HG03108 (cell line): Measurements from ENCODE around the gene PLD4.
"Not testable (repeated sequence)": the region's sequence is repeated elsewhere in the genome, so short reads cannot be mapped to it uniquely, and the experiment has no call there.

Experiments used
- ATAC-seq: cut with Tn5 transposase; IDR thresholded peaks from one replicate; pipeline ENCODE4 v1.9.1; 2021; ENCODE audit warnings: moderate library complexity; ENCODE audit not compliant: unreplicated experiment

Gene PLD4, protein sequence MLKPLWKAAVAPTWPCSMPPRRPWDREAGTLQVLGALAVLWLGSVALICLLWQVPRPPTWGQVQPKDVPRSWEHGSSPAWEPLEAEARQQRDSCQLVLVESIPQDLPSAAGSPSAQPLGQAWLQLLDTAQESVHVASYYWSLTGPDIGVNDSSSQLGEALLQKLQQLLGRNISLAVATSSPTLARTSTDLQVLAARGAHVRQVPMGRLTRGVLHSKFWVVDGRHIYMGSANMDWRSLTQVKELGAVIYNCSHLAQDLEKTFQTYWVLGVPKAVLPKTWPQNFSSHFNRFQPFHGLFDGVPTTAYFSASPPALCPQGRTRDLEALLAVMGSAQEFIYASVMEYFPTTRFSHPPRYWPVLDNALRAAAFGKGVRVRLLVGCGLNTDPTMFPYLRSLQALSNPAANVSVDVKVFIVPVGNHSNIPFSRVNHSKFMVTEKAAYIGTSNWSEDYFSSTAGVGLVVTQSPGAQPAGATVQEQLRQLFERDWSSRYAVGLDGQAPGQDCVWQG

GRCh38 chr14:104924421-104925213 is at the start of gene PLD4:
PLD4 (plus strand) TSS chr14:104924879; CDS start chr14:104927141, 2,262 bp downstream.
- no peak for ATAC-seq

DNA sequence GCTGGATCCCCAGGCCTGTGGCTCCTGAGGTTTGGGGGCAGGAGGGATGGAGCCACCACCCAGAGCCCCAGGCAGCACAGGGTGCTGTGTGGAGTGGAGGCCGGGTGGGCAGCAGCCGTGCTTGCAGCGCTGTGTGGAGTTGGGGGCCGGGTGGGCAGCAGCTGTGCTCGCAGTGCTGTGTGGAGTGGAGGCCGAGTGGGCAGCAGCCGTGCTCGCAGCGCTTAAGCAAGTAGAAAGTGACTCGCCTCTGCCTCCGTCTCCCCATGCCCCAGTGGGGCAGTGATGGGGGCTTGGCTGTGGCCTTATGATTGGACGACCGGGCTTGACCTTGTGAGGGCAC is 49.3 kb upstream of the PLD4 start:
- no peak for ATAC-seq

DNA sequence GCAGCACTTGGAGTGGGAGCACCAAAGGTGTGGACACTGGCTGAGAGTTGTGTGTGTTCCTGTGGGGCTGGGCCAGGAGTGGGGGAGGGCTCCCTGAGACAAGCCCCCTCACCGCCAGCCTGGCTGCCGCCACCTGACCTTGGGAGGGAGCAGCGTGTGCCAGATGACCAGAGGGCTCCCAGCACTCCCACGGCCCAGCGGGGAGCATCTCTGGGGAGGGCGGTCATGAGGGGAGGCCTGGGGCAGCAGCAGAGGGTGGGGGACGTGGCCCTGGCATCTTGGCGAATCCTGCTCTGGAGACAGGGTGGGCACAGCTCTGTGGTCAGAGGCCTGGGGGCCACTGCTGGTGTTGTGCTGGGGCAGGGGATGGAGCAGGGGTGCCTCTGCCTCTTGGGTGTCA is 48.9 kb upstream of the PLD4 start:
- ATAC-seq = no peak

DNA sequence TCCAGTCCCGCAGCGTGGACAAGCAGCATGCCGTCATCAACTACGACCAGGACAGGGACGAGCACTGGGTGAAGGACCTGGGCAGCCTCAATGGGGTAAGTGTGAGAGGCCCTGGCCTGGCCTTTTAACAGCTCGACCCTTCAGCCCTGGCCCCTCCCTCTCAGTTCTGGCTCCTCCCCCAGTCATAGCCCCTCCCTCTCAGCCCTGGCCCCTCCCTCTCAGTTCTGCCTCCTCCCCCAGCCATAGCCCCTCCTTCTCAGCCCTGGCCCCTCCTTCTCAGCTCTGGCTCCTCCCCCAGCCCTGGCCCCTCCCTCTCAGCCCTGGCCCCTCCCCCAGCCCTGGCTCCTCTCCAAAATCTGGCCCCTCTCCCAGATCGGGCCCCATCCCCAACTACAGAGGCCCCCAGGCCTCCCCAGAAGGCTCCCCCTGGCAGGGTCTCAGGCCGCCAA is 48.4 kb upstream of the PLD4 start:
- no peak for ATAC-seq

DNA sequence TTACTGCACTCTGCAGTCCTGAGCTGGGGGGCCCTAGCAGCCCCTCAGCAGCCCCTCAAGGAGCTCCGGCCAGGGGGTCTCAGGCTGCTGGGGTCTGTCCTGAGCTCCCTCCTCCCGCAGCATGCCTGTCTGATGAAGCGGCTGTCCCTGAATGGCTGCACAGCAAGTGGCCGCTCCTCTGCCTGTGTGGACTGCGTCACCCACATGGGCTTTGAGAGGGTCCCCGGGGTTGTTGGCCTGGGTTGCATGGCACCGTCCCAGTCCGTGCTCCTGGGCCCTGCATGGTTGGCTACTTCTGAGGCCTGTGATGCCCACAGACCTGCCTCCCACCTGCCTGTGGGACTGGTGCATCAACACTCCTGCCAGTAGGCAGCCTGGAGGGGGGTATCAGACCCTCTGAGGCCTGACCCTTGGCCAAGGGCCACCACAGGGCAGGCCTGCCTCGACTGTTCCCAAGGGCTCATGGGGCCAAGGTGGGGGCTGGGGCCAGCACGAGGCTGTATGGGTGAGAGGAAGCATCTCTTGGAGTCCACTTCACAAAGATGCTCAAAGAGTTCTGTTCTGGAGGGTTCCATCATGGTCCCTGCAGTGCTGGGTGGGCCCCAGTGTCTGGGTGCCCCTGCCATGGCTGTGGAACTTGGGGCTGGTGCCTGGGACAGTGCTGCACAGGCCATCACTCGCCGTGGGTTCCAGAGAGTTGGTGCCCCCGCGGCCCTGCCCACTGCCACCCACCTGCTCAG is 47.4 kb upstream of the PLD4 start:
- no peak for ATAC-seq

DNA sequence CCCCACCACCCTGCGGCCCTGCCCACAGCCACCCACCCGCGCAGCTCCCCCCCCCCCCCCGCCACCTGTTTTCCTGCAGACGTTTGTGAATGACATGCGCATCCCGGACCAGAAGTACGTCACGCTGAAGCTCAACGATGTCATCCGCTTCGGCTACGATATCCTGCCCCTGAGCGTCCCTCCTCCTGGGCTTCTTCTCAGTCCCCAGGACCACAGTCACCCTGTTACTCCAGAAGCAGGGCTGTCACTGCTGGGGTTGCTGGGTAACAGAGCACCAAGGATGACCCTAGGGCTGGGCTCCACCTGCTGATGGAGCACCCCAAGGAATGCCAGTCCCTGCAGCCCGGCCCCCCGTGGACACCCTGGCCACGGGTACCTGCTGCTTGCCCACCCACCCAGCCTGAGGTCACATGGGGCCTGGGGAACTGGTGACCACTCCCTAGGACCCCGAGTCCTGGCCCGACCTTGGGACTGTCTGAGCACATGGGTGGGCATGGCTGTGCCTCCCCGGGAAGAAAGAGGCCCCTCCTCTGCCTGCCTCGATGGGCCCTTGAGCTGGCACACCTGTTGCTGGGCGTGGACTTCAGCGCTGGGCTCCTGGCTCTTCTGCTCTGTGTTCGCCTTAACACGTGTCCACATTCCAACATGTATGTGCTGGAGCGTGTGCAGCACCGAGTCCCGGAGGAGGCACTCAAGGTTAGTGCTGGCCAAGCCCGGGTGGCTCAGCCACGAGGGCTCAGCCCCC is 46.7 kb upstream of the PLD4 start:
- no peak for ATAC-seq

- ATAC-seq = no peak
These were observed 46.1 kb upstream of the PLD4 start for GRCh38 chr14:104878582-104878981.

DNA sequence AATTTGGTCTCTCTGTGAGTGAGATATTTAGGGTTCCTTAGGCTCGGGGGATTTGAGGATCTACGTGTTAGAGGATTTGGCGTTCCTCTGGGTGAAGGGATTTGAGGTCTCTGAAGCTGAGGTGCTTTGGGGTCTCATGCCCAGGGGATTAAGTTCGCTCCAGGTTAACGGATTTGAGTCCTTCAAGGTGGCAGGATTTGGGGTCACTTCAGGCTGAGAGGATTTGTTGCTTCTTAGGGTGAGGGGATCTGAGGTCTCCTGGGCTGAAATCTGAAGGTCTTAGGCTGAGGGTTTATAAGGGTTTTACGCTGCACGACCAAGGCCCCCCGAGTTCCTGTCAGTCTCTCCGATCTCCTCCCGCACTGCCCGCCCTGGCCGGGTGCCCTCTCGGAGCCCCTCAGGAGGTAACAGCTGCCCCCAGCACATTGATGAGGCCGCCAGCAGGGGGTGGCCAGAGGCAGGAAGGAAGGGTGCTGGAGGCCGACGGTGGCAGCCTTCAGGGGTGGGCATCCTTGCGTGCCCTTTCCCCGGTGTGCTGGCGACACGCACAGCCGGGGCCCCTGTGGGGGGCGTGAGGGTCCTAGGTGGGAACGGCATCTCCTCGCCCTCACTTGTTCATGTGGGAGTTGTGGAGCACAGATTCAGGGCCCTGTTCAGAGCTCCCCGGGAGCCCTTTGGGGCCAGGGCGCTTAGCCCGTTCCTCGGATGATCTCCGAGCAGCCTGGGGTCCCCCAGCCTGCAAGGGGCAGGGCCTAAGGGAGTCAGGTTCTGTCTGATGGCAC is 45.3 kb upstream of the PLD4 start:
- no peak for ATAC-seq

DNA sequence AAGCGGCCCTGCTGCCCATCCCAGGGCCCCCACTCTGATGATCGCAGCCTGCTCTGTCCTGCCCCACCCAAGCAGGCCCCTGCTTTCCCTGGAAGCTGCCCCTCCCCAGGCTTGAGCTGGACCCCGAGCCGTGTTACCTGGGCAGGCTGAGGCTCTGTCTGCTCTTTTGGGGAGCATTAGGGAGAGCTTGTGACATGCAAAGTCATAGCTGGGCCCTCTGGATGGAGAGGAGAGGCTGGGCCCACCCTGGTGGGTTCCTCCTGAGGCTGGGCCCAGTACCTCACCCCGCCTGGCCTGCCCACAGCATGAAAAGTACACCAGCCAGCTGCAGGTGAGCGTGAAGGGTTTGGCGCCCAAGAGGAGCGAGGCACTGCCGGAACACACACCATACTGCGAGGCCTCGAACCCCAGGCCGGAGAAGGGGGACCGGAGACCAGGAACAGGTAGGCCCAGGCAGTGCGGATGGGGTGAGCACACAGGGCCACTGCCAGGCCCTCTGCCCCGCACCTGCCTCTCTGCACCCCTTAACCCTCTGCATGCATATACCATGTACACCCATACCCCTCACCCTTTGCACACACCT is 44.6 kb upstream of the PLD4 start:
- no peak for ATAC-seq

- no peak for ATAC-seq
These were observed 44.0 kb upstream of the PLD4 start for GRCh38 chr14:104880584-104881210.

DNA sequence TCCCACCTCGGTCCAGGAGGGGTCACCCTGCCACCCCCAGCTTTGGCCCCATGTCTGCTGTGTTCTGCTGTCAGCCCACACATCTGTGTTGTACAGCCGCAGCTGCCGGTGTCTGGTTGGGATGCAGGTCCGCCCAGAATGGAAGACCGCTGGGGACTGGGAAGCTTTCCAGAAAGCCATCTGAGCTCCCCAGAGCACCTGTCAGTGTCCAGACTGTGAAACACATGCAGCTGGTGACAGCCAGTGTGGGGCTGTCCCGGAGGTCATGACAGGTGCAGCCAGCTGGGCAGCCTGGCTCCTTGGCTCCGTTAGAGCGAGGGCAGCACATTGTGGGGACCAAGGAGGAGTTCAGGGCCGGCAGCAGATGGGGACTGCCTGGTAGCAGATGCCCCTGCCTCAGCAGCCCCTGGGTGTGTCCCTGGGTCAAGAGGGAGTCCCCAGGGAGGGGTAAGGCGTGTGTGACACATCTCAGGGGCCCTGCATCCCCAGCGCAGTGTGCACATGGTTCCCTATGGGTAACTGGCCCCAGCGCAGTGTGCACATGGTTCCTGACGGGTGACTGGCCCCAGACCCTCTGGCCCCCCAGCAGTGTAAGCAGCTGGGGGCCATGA is 43.2 kb upstream of the PLD4 start:
- no peak for ATAC-seq

DNA sequence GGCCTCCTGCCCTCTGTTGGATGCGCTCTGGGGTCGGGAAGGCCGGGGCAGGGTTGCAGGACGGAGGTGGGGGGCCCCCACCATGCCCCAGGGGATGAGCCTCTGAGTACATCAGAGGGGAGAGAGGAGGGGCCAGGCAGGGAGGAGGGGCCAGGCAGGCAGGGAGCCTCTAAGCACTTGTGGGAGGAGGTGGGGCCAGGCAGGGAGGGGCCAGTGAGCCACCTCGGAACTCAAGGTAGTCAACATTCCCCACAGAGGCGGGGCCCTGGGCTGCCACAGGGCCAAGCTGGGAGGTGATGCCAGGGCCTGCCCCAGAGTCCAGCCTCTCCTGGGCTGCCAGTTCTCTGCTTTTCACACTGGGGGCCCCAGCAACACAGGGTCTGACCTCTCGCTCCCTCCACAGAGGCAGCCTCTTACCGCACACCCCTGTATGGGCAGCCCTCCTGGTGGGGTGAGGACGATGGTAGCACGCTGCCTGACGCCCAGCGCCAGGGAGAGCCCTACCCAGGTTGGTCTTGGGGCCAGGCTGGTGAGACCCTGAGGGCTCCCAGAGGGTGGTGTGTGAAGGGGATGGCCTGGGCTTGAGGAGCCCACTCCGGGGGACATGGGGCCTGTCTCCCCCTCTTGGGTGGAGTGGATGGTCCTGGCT is 42.2 kb upstream of the PLD4 start:
- no peak for ATAC-seq

- ATAC-seq = no peak
These were observed 41.6 kb upstream of the PLD4 start for GRCh38 chr14:104882991-104883660.

GRCh38 chr14:104883681-104884361 is 40.9 kb upstream of the PLD4 start:
- ATAC-seq = no peak

DNA sequence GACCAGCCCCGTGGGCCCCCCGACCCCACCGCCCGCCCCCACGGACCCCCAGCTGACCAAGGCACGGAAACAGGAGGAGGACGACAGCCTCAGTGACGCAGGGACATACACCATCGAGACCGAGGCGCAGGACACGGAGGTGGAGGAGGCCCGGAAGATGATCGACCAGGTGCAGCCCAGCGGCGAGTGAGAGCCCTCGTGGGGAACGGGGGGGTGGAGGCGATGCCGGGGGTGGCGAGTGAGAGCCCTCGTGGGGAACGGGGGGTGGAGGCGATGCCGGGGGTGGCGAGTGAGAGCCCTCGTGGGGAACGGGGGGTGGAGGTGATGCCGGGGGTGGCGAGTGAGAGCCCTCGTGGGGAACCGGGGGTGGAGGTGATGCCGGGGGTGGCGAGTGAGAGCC is 40.3 kb upstream of the PLD4 start:
- ATAC-seq = not testable (repeated sequence)

DNA sequence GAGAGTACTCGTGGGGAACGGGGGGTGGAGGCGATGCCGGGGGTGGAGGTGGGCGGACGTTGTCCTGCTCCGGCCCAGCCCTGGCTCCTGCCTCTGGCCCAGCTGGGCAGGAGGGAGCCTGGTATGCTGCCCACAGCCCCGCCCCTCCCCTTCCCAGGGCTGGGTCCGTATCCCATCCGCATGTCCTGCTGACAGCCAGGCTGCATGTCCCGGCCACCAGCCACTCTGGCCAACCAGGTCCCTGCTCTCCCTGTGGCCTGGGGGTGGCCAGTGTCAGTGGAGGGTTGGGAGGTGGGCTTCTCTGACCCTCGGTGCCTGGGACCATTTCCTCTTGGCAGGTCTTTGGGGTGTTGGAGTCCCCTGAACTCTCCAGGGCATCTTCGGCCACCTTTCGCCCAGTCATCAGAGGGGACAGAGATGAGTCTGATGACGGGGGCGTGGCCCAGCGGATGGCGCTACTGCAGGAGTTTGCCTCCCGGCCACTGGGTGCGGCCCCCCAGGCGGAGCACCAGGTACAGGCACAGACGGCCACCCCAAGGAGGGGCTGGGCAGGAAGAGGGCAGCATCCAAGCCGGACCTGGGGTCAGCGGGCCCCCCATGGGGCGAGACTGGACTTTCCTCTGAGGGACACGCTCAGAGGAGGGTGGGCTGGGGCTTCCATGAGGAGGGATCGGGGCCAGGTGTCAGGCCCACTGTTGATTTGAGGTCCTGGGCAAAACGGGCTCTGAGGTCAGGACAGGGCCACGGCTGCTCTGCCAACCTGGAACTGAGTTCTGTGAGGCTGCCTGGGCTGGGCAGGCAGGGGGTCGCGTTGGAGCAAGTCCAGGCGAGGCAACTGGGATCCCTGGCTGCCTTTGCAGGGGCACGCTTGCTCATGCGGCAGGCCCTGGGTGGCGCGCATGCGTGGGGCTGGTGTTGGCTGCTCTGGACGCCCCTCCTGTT is 39.4 kb upstream of the PLD4 start:
- ATAC-seq = no peak
